Measurements from ENCODE around the gene HSBP1L1.

The HSBP1L1 gene

DNA sequence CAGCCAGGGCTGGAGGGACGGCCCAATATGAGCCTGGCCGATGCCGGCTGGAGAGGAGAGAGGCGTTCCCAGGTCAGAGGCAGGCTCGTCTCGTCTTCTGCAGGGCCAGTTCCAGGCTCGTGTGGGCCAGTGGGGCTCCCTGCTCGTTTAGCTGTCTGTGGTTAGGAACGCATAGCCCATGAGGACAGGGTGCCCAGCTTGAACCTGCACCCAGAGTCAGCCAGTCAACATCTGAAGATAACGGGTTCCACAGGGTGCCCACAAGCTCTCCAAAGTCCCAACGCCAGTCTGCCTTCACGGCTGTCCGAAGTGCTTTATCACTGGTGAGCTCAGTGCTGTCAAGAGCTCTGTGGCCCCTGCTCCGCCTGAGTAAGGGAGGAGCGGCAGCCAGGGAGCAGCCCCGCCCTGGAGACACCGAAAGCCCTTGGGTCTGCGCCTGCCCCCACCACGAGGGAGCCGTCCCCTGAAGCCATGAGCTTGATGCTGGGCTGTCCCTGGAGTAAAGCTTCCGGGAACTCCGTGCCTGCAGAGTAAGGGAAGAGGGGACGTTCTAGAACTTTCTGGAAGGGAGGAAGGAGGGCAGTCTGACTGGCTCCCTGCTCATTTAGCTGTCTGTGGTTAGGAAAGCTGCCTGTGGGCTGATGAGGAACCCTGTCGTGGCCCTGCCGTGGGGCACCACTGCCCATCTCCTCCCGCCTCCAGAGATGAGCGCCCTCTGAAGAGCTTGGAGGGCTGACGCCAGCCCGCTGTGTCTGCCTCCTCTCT is 2.7 kb upstream of the HSBP1L1 start:
- DNase-seq, result no peak

DNA sequence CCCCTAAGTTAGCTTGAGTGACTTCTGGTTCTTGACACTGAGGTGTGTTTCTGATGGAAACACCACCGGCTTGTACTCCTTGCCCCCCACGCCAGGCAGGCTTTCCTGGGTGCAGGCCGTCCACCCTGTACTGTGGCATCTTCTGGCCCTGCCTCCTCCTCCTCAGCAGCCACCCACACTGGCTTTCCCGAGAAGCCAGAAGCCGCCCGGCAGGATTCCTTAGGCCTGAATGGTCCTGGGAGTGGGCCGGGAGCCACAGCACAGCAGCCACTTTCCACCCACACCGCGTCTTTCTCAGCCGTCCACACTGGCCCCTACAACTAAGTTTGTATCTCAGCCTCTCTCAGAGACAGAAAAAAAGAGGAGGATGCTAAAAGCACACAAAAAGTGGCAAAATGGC is 2.1 kb upstream of the HSBP1L1 start:
- no peak for DNase-seq

DNA sequence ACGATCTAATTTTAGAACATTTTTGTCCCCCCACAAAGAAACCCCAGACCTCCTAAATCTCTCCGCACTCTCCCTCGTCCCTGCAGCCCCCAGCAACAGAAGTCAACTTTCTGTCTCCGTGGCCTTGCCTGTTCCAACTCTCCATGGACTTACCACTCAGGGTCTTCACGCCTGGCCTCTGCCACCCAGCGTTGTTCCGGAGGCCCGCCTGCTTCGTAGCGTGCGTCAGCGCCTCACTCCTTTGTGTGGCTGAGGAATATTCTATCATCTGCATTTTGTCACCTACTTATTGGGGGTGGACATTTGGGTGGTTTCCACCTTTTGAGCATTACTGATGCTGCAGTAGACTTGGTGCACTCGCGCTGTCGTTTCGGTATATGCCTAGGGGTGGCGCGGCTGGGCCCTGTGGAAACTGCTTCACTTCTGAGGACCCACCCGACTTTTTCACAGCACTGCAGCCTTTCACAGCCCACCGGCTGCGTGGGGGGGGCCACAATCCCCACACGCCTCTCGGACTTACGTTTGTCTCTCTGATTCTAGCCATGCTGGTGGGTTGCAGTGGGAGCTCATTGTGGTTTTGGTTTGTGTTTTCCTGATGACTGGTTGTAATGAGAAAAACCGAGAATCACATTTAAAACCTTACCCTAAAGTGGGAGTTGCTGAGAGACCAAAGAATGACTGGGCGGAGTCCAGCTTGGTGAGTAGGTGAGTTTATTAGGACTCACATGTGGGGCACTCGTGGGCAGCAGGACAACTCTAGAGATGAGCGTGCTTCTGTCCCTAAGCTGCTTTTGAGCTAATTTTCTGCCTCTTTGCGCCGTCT is 1.4 kb upstream of the HSBP1L1 start:
- no peak for DNase-seq

DNA sequence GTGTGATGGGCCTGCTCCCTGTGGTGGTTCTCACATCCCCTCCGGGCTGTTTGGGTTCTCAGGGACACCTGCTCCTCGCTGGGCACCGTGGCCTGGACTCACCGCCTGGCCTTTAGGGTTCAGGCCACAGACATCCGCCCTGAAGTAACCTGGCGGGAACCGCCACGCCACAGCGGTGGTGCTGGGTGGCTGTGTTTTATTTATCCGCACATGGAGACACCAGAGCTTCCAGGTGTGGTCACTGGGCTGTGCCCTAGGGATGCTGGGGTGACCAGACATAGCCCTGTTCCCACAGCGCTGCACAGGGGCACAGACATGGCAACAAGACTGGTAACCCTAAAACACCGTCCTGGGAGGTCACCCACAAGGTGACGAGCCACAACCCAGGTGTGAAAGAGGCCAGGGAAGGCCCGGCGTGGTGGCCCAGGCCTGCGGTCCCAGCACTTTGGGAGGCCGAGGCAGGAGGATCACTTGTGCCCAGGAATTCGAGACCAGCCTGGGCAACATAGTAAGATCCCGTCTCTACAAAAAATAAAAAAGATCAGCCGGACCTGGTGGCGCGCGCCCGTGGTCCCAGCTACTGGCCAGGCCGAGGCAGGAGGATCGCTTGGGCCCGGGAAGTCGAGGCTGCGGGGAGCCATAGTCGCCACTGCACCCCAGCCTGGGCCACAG is 649 bp upstream of the HSBP1L1 start:
- DNase-seq, result no peak

DNA sequence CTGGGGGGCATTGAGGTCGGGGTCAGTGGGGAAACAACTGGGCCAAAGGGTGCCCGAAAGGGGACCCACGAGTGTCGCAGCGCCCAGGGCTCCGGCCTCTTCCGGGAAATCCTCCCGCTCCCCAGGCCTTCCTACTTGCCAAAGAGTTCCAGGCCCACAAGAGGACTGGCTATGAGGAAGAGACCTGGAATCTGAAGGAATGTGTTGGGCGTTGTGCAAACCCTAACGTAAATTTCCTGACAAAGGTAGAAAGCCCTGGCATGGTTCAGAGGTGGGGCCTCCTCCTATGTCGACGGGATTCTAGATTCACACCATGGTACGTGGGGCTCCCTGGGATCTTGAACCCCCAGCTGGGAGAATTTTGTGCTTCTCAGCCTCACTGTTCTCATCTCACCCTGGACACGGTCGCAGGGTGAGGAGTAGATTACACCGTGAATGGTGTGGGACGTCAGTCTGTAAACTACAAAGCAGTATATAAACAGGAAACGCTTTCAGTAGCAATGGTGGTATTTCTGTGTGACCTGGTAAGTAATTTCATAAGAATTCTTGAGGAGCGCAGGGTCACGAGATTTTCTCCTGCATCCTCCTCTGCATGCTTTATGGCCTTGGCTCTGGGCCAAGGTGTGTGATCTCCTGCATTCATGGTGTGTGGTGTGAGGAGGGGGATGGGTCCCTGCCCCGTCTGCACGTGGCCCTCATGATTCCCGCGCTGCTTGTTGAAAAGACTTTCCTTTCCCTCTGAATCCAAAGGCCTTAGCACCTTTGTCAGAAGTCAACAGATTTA is 868 bp downstream of the HSBP1L1 start:
- DNase-seq, result no peak

DNA sequence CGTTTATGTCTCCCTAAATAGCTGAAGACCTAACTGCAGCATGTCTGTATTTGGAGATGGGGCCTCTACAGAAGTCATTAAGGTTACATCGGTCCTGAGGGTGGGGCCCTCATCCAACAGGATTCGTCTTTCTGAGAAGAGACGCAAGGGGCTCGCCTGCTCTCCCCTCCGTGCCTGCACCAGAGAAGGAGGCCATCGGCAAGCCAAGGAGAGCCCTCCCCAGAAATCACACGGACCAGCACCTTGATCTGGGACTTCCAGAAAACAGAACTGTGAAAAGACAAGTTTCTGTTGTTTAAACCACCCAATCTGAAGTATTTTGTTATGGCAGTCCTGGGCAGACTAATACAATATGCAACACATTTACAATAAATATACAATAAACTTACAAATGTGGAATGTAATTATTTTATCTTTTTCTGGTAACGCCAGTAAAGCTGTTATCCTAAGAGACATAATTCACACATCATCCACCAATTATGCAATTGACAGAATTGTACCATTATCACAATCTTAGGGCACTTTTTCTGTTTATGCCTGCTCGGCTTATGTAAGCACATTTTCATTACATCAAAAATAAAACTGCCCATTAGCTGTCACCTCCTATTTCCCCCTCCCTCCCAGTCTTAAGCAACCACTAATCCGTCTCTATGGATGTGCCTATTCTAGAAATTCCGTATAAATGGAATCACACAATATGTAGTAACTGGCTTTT is 6.1 kb downstream of the HSBP1L1 start:
- DNase-seq, result no peak

DNA sequence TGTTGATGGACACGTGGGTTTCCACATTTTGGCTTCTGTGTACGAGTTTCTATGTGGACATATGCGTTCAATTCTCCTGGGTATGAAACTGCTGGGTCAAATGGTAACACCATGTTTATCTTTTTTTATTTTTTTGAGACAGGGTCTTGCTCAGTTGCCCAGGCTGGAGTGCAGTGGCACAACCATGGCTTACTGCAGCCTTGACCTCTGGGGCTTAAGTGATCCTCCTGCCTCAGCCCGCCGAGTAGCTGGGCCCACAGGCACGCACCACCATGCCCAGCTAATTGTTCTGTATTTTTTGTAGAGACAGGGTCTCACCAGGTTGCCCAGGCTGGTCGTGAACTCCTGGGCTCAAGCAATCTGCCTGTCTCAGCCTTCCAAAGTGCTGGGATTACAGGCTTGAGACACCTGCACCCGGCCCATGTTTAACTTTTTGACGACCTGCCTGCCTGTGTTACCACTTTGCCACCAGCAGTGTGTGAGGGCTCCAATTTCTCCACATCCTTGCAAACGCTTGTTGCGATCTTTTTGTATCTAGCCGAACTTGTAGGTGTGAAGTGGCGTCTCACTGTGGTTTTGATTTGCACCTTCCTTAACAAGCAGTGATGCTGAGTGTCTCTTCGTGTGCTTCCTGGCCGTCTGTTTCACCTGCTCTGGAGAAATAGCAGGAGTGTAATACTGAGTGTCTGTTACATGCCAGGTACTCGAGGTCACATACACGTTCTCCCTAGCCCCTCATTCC is 6.9 kb downstream of the HSBP1L1 start:
- no peak for DNase-seq

DNA sequence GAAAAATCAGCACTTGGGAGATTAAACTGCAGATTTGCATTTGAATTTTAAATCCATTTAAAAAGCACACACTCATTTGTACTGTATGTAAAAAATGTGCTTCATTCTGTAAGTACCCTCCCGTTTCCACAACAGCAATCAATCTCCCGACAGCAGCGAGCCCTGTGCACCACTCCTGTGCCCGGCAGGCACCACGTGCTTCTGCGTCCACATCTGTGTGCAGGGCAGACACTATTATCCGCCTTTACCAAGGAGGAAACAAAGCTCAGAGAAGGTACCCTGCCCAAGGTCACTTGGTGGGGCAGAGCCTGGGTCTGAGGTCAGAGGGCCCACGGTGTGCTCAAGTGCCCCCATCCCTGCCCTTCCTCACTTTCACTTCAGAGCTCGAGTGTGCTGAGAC is 7.5 kb downstream of the HSBP1L1 start:
- no peak for DNase-seq

DNA sequence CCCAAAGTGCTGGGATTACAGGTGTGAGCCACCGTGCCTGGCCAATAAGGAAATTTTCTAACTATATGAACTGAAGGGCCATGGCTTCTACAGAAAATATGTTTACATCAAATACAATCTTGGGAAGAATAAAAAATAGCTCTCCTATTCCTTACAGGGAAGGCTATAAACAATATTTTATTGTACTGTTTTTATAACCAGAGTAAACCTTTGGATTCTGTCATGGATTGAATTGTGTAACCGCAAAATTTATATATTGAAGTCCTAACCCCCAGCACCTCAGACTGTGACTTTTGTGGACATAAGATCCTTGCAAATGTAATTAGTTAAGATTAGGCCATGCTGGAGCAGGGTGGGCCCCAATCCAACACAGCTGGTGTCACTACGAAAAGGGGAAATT is 8.3 kb downstream of the HSBP1L1 start:
- DNase-seq, result no peak

DNA sequence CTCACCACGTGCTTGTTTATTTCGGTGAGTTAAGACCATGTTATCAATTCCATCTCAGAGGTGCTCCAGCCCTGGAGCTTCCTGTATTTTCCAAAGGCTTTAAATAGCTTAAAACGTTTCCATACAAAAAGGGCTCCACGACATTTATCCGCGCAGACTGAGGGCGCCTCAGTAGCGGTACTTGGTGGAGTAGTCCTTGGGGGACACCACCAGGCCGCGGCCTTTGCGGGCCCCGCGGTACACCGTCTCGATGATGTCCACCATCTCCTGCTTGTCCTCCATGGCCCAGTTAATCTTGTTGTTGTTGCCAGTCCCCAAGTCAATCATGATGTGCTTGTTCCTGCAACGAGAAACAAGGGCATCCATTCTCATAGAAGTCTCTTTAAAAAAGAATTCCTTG is 9.1 kb downstream of the HSBP1L1 start:
- no peak for DNase-seq

DNA sequence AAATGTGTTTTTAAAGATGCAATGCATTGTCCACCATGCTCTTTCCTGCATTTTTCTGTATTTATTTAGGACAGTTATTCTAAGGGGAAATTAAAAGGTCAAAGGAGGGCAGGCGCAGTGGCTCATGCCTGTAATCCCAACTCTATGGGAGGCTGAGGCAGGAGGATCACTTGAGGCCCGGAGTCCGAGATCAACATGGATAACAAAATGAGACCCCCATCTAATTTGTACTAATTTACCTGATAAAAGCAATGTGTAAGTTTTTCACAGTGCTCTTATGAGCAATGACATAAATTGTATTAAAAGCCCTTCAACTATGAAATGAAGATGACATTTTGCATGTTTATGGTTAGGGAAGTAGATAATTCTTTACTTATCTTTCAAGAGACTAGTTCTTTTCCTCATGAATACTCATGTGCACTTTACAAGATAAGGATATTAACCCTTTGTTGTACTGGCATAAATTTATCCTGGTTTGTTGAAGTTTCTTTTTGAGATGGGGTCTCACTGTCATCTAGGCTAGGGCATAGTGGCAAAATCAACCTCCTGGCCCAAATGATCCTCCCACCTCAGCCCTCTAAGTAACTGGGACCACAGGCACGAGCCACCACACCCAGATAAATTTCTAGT is 9.7 kb downstream of the HSBP1L1 start:
- DNase-seq, result no peak

DNA sequence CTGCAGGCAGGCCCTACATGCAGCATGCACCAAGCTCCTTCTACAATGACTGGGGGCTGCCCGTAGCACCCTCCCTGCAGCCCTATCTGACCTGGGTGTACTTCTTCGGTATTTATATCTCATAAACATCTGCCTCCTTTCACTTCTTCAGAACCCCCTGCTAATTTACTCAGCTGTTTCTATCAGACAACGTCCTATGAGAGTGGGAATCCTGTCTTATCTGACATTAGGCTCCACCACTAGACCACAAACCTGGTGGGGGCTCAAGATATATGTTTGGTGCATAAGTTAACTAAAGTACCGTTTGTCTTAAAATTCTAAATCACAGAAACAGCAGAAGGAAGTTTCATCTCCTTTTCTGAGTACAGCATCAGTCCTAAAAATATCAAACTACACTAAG is 10.6 kb downstream of the HSBP1L1 start:
- no peak for DNase-seq

DNA sequence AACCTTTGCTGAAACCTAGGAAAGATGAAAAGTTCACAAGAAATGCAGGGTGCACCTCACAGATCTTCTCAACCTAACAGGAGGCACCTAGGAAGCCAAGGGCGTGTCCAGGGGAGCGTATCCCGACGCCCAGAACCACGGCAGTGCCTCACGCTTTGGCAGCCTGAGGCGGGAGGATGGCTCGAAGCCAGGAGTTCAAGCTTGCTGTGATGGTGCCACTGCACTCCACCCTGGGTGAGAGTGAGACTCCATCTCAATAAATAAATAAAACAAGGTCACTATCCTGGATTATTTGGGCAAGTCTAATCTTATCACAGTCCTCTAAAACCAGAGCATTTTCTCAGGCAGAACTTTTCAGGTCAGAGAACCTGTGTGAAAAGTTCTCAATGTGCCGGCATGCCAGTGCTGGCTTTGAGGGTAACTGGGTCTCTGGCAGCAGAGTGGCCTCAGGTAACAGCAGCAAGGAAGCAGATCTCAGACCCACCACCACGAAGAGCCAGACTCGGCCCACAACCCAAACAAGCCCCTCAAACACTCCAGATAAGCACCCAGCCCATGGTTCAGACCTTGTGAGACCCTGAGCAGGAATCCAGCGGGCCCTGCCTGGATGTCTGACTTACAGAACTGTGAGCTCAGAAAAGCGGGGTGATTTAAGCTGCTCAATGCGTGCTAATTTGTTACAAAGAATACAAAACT is 11.7 kb downstream of the HSBP1L1 start:
- no peak for DNase-seq

DNA sequence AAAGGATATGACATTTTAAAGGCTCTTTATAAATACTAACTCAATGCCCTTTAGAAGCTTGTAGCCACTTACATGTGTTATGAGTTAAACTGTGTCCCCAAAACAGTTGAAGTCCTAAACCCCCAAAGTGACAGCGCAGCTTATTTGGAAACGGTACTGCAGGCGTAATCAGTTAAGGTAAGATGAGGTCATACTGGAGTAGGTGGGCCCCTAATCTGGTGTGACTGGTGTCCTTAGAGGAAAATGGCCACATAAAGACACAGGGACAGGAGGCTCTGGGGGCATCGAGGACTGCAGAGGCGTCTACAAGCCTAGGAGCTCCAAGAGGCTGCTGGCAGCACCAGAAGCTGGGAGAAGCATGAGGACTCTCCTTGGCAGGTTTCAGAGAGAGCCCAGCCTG is 15.4 kb downstream of the HSBP1L1 start:
- DNase-seq, result no peak

DNA sequence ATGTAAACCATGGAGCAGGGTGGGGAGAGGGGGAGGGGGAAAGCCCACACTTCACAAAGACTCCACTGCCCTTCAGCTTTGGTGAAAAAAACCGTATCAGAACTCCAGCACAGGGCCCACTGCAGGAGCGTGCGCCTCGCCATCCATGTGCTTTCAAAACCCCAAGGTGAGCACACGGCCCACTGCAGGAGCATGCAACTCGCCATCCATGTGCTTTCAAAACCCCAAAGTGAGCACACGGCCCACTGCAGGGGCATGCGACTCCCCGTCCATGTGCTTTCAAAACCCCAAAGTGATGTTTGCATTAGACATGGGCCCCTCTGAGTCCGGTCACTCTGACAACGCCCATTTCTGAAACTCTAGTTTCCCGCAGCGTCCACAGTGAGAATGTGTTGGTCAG is 16.1 kb downstream of the HSBP1L1 start:
- DNase-seq, result no peak

DNA sequence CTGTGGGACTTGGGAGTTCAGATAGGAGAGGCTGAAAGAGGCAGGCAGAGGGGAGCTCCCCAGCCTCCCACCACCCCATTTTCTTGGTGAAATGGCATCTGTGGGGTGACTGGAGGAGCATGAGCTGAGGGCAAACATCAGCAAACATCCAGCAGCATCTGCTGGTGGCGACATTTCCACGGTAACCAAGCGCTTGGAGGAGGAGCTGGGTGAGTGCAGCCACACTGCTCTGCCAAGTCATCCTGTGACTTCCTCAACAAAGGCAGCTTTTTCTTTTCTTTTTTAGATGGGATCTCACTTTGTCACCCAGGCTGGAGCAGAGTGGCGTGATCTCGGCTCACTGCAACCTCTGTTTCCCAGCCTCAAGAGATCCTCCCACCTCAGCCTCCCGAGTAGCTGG is 18.3 kb downstream of the HSBP1L1 start:
- DNase-seq, result no peak

DNA sequence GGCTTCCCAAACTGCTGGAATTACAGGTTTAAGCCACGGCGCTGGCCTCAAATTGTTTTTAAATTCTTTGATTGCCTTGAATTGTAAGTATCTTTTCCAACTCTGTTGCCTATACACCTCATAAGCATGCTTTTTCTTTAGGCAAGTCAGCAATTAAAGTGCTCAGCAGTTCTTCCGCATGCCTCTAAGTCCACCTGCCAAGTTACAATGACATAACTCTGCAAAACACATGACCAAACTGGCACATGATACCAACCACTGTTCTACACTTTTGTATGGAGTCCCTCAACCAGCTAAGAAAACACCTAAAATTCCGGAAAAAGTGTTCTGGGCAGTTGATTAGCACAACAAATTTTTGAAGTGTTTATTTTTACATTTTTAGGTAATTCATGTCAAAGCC is 18.8 kb downstream of the HSBP1L1 start:
- DNase-seq, result no peak

DNA sequence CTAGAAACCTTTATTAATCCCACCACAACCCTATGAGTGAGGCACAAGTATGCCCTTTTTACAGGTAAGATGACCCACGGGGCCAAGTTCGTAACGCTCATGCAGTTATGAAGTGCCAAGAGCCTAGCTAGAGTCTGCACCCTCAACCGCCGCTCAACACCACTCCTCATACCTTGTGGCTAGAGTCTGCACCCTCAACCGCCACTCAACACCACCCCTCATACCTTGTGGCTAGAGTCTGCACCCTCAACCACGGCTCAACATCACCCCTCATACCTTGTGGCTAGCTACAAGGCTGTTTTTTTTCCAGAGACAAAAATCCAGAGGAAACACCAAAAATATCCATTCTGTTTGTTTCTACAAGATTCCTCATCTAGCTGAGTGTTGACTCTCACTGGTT is 19.4 kb downstream of the HSBP1L1 start:
- no peak for DNase-seq

DNA sequence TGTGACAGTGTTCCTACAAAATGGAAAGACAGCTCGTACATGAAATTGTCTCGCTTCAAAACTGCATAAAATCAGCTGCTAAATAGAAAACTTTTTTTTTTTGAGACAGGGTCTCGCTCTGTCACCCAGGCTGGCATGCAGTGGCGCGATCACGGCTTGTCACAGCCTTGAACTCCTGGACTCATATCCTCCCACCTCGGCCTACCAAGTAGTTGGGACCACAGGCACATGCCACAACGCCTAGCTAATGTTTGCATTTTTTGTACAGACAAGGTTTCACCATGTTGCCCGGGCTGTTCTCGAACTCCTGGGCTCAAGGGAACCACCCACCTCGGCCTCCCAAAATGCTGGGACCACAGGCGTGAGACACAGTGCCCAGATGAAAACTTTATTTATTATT is 20.7 kb downstream of the HSBP1L1 start:
- DNase-seq, result no peak

DNA sequence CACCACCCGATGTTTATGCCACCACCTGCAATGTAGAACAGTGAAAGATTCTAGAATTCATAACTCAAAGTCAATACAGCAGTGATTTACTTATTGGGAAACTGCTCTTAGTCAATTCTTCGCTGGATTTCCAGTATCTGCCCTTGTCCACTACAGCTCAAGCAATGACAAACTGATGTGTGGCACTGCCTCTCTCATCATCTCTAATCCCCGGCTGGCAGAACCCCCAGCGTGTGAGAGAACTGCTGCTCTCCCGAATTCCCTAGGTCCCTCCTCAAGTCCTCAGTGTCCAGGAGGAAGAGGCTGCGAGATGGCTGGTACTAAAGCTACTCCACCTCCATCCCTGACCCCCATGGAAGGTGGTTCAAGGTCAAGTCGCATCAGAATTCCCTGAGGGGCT is 22.3 kb downstream of the HSBP1L1 start:
- no peak for DNase-seq

DNA sequence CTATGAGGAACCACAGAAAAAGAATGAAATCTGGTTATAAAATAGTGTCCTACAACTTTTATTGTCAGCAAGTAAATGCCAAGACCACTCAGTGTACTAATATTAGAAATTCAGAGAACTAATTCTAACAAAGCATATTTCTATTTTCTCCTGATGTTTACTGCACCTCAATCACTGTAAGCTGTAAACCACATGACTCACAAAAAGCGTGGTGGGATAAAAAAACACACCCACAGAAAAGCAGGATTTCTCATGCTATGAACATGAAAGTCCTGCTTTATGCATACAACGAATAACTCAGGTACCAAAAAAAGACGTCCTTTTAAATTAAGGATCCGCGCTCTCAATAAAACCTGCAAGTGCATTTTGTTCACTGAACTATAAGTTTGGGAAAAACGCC is 23.1 kb downstream of the HSBP1L1 start:
- no peak for DNase-seq
